HL-60/S4 treated with retinoic acid at 250 ng/mL for 4 days and 3 days (cell line): ENCODE results near the gene KRT85.

Source experiments
- in situ Hi-C: fragments of 300-500 bp; cut with MboI; formaldehyde crosslinking; loops from 2 replicates; pipeline ENCODE4 v1.7.0; 2022; ENCODE audit warnings: low sequenced_read_pairs

The KRT85 gene

GRCh38 chr12:52370926-52371608, 3.8 kb upstream of the KRT85 start:
- in situ Hi-C loops: no loop called here

- in situ Hi-C loops: no loop called here
These were observed 2.5 kb upstream of the KRT85 start for GRCh38 chr12:52369809-52370208.

- in situ Hi-C loops: no loop called here
These were observed 1.9 kb upstream of the KRT85 start for GRCh38 chr12:52369211-52369610.

- in situ Hi-C loops: no loop called here
These were observed 1.2 kb upstream of the KRT85 start for GRCh38 chr12:52368508-52368907.

DNA sequence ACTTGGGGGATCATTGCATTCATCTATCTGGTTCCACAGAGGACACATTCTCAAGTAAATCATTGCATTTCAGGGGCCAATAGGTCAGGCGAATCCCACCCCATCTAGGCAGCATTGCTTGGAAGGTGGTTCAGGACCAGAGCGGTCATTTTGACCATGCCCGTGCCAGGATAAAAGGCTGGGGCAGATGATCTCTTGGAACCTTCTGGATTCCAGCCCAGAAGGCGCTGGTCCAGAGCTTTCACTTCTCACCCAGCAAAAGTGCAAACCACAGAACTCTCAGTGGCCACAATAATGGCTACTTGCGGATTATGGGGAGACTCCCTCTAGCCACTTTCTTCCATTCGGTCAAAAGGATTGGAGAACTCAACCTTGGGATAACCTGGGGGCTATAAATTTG, 595 bp upstream of the KRT85 start:
- in situ Hi-C loops: no loop called here

GRCh38 chr12:52364901-52365489, 2.3 kb downstream of the KRT85 start:
- in situ Hi-C loops: no loop called here

DNA sequence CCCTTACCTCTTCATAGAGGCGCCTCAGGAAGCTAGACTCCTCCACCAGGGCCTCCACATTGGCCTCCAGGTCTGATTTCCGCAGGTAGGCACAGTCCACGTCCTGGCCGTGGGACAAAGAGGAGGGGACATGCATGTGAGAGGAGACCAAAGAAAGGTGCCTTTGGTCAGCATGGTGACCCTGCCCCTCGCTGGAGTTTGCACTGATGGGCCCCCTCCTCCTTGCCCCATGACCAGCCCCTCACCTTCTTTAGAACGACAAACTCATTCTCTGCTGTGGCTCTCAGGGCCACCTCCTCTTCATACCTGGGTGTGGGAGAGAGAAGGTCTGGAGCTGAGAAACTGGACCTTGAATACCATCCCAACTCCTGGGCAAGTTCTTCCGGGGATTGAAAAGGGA, 3.2 kb downstream of the KRT85 start:
- in situ Hi-C loops: no loop called here

GRCh38 chr12:52363111-52363679, 4.1 kb downstream of the KRT85 start:
- in situ Hi-C loops: no loop called here

DNA sequence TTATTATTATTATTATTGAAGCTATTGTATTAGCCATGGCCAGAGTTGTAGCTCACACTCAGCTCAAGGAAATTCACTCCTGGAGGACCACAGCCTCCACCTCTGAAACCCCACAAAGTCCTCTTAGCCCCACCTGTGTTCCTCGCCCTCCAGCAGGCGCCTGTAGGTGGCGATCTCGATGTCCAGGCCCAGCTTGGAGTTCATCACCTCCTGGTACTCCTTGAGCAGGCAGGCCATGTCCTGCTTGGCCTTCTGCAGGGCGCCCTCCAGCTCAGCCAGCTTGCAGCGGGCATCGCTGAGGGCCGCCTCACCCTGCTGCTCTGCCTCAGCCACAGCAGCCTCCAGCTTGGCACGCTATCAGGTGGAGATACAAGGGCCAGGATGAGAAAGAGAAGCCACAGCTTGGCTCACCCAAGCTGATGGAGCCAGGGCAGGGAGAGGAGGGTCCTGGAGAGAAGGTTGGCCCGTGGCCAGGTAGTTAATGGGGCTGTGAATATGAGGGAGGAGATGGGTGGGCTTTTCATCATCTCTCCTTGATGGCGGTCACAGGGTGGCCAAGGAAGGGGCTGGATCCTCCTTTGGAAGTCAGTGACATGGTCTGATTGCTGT, 5.1 kb downstream of the KRT85 start:
- in situ Hi-C loops: no loop called here

GRCh38 chr12:52361553-52361952, 5.7 kb downstream of the KRT85 start:
- in situ Hi-C loops: no loop called here

GRCh38 chr12:52360663-52361271, 6.5 kb downstream of the KRT85 start:
- in situ Hi-C loops: no loop called here

GRCh38 chr12:52360106-52360662, 7.1 kb downstream of the KRT85 start:
- in situ Hi-C loops: no loop called here

- in situ Hi-C loops: no loop called here
These were observed 7.6 kb downstream of the KRT85 start for GRCh38 chr12:52359621-52360061.

DNA sequence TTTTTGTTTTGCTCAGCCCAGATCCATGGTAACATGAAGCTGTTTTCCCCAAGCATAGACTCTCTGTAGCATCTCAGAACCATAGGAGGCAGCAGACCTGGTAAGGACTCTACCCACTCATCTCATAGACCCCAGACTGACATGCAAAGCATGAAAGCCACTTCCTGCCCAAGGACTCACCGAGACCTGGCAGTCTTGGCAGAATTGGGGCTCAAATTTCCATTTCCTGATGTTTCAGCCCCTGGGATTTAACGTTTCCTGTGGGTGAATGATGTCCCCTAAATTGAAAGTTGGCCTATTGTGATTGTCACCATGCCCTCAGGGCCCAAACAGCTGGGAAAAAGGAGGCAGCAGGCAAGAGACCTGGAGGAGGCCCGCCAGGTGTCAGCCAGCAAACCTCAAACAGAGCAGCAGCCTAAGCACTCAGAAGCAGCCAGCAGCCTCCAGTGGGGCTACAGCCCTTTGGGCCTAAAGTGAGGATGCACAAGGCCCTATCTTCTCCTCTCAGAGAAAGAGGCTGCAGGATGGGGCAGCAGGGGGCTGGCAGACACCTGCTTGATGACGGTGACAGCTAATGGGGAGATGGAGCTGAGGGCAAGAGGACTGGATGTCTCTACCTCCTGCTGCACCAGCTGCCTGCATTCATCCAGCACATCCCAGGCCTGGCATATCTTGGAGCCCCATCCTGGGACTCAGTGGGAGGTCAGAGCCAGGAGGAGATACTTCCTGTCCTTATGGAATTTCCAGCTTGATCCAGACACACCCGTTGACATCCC, 8.5 kb downstream of the KRT85 start:
- in situ Hi-C loops: no loop called here

DNA sequence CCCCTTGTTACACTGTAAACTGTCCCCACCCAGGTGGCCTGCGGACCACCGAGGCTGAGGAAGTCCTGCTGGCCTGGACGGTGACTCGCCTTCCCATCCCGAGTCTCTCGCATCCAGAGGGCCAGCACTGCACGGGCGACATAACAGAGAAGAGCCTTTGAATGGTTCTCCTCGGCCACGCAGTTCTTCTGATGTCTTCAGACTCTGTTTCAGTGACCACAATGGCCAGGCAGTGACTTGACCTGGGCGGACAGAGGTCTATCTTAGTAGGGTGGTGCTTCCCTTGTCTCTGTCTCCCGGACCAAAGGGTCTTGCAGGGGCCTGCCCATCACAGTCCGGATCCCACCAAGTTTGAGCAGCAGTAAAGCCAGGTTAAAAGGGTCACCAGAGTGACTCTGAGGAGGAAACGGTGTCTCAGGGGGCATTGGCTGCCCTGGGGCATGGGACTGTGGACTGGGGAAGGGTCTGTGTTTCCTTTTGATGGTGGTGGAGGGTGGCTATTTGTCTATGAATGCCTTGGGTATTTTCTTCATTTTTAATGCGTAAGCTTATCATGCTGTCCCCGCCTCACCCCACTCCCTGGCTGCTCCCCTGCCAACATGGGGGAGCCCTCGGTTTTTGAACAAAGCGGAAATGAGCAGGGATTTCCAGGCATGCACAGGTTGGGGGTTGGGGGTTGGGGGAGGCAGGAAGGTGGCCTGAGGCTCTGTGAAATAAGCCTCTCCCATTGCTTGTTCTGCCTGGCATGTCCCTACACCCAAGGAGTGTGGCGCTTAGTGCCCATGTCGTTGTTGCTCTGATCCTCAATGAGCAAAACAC, 10.3 kb downstream of the KRT85 start:
- in situ Hi-C loops: no loop called here

- in situ Hi-C loops: no loop called here
These were observed 11.1 kb downstream of the KRT85 start for GRCh38 chr12:52356031-52356761.

DNA sequence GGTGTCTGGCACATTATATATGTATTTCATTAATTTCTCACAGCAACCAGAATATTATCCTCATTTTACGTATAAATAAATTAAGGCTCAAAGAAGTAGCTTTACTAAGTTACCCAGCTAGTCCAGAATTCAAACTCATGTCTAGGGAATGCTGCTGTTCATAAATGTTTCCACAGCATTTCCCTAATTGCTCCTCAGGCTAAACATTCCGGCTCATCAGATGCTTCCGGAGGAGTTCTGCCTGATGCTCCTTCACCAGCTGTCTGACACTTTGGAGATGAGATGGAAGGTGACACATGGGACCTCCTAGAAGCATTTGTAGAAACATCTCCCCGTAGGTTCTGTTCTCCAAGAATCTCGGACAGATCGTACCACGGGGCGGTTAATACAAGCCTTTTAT, 12.1 kb downstream of the KRT85 start:
- in situ Hi-C loops: no loop called here

DNA sequence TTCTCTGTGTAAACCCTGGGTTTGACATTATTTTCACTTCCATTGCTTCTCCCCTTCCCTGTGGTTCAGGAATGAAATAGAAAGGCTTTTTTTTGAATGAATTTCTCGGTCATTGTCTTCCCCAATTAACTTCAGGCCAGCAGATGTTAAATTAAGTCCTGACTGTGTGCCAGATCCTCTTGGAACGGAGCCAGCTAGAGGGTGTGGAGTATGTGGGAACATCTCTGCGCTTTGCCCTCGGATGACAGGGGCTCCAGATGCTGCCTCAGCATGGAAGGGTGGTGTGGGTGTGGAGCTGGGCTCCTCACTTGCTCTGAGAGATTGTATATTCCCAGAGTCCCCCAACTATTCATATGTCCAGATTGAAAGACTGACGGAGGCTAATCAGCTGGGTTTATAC, 13.1 kb downstream of the KRT85 start:
- in situ Hi-C loops: no loop called here

- in situ Hi-C loops: no loop called here
These were observed 13.5 kb downstream of the KRT85 start for GRCh38 chr12:52353766-52354165.
